Limb (tissue), 2 donors: ENCODE measurements around the gene CALHM5.

Source experiments
- DNase-seq, 2 donors: peaks; one replicate each; pipeline ENCODE4 v3.0.0-alpha.2; 2016; ENCODE audit errors: extremely low spot score in 2 of 2

The CALHM5 gene

GRCh38 chr6:116507324-116507723 lies 4.1 kb upstream of the CALHM5 start:
- DNase-seq: no peak

- no peak for DNase-seq
Measured at GRCh38 chr6:116508527-116508926, 2.9 kb upstream of the CALHM5 start.

- no peak for DNase-seq
Measured at GRCh38 chr6:116512111-116512559, 696 bp downstream of the CALHM5 start.

- DNase-seq: no peak
Measured at GRCh38 chr6:116512734-116513133, 1.3 kb downstream of the CALHM5 start.

GRCh38 chr6:116513224-116513875 lies 1.9 kb downstream of the CALHM5 start:
- DNase-seq: no peak

GRCh38 chr6:116514111-116514510 lies 2.7 kb downstream of the CALHM5 start:
- DNase-seq: no peak

GRCh38 chr6:116515141-116515540 lies 3.7 kb downstream of the CALHM5 start:
- DNase-seq: no peak

- no peak for DNase-seq
Measured at GRCh38 chr6:116518621-116519368, 7.4 kb downstream of the CALHM5 start.

- no peak for DNase-seq
Measured at GRCh38 chr6:116522896-116523295, 11.5 kb downstream of the CALHM5 start.

GRCh38 chr6:116524236-116524635 lies 12.8 kb downstream of the CALHM5 start:
- no peak for DNase-seq

- no peak for DNase-seq
Measured at GRCh38 chr6:116528133-116528532, 16.7 kb downstream of the CALHM5 start.

- no peak for DNase-seq
Measured at GRCh38 chr6:116528780-116529179, 17.3 kb downstream of the CALHM5 start.

GRCh38 chr6:116529466-116530290 lies 18.2 kb downstream of the CALHM5 start:
- DNase-seq: no peak

- DNase-seq: no peak
Measured at GRCh38 chr6:116530436-116530835, 19.0 kb downstream of the CALHM5 start.

GRCh38 chr6:116531675-116532570 lies 20.5 kb downstream of the CALHM5 start:
- DNase-seq: peak; percentile 60 to 62

- DNase-seq: no peak
Measured at GRCh38 chr6:116533233-116533957, 22.0 kb downstream of the CALHM5 start.

- no peak for DNase-seq
Measured at GRCh38 chr6:116535109-116535508, 23.7 kb downstream of the CALHM5 start.

GRCh38 chr6:116536216-116536621 lies 24.8 kb downstream of the CALHM5 start:
- peak; percentile 30 to 54 for DNase-seq

GRCh38 chr6:116542426-116542825 lies 31.0 kb downstream of the CALHM5 start:
- DNase-seq: no peak

GRCh38 chr6:116543149-116543548 lies 31.7 kb downstream of the CALHM5 start:
- DNase-seq: no peak
